GM21619 (cell line): ENCODE data around the gene CDK13.

Source experiments
- ATAC-seq: cut with Tn5 transposase; IDR thresholded peaks from one replicate; pipeline ENCODE4 v1.9.1; 2021; ENCODE audit not compliant: unreplicated experiment

CDK13 gene

DNA sequence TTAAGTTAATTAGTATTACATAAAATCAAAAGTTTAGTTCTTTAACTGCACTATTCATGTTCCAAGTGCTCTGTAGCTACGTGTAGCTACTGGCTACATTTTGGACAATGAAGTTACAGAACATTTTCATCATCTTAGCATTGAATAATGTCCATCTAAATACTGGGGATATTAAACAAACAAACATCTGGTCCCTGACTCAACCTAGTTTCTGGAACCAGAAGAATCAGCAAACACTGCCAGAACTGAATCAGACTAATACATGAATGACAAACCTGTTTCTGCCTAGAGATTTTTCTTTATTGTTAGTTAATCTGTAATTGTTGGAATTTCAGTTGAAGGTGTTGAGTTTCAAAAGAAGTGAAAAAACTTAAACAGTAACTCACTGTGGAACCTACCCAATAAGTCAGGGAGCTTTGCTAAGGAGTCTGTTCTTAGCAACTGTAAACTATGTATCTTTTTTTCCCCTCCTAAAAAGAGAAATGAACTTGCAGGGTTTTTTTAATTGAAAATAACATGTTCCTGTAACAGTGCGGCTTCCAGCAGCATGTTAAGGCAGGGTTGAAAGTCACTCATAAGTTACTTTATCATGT, 58.3 kb downstream of the CDK13 start:
- peak; percentile 45 for ATAC-seq

DNA sequence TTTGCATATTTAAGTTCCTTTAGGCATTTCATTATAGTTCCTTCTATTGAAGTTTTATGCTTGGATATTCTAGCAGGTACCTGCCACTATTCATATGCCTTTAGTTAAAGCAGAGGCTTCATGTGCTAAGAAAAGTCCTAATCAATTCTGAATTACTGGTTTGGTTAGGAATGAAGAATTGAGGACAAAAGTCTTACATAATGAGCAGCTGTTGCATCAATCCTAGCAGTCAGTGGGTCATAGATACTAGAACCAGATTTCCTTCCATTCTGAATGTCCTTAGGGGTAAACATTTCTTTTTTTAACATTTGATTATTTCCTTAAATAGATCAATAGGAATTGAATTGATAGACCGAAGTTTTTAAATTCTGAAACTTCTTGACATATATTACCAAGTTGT, 59.2 kb downstream of the CDK13 start:
- ATAC-seq, result no peak

GRCh38 chr7:40014376-40014775, 64.3 kb downstream of the CDK13 start:
- no peak for ATAC-seq

GRCh38 chr7:40015790-40016296, 65.8 kb downstream of the CDK13 start:
- ATAC-seq, result peak; percentile 93

DNA sequence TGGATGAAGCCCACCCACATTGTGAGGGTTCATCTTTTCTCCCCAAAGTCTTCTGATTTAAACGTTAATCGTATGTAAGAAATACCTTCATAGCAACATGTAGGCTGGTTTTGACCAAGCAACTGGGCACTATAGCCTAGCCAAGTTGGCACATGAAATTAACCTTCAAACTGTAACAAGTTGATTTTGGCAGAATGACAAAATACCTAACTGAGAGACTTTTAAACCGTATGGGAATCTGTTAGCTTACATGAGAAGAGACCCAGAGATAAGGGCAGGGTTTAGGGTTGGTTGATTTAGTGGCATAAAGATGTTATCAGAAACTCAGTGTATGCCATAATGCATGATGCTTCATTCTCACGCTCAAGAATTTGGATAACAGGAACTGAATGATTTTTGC, 69.5 kb downstream of the CDK13 start:
- ATAC-seq, result no peak

DNA sequence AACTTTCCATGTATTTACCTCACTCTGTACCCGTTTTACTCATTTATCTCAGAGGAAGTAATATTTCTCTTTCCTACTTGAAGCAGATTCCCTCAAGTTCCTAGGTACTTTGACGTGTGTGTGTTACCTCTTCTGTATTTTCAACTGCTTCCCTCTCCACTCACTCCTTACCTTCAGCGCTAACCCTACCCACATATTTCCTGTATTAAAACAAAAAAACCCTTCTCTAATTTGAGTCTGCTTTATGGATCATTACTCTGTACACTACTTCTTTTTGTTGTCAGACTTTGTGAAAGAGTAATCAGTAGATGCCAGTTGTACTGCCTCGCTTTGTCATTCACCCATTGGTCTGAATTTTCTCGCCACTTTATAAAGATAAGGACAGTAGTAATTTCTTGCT, 74.0 kb downstream of the CDK13 start:
- no peak for ATAC-seq

GRCh38 chr7:40024841-40025240, 74.8 kb downstream of the CDK13 start:
- no peak for ATAC-seq

DNA sequence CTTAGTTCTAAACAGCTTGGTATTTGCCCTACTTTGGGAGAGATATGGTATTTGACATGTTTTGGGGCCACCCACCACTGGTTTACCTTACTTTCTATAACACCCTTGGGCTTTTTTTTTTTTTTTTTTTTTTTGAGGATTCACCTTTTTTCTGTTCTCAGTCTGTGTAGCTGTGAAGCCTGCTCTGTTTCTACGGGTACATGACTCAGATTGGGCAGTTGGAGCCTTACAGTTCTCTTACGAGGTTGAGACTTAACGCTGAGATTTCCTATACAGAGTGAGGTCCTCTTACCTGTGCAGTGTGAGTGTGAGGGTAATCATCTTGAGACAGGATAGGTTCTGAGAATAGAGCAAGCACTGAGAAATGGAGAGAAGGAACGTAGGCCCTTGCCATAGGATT, 77.5 kb downstream of the CDK13 start:
- ATAC-seq, result no peak

GRCh38 chr7:40033826-40034225, 83.8 kb downstream of the CDK13 start:
- ATAC-seq, result no peak

DNA sequence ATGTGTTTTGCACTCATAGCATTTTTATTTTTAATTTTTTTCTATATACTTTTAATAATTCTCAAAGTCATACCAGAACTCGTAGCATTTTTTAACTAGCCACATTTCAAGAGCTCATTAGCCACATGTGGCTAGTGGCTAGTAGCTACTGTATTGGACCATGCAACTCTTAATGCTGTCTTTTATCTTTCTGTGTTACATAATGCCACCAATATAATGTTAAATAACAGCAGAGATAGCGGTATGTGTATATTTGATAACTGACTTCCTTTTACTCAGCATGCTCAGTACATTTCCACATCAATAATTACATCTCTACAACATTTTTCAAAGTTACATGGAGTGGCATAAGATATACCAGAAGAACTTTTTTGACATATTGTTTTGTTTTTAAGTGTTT, 91.4 kb downstream of the CDK13 start:
- ATAC-seq, result no peak

GRCh38 chr7:40043164-40043563, 93.1 kb downstream of the CDK13 start:
- ATAC-seq, result no peak

GRCh38 chr7:40047661-40048060, 97.6 kb downstream of the CDK13 start:
- ATAC-seq, result no peak

DNA sequence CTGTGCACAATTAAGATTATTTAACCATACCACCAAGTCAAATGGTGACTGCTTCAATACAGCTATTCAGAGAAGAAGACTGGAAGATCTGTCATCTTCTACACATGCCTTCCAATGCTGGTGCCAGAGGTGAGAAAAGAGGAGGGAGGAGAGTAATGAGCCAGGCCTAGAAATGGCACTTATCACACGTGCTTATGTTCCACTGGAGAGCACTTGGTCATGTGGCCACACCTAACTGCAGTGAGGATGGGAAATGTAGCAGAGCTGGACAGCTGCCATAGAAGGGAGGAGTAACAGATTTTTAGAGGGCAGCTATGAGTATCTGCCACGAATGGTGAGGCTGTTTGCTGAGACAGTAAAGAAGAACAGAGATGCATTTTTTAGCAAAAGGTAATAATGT, 107.2 kb downstream of the CDK13 start:
- ATAC-seq, result no peak

GRCh38 chr7:40058026-40058425, 108.0 kb downstream of the CDK13 start:
- no peak for ATAC-seq

GRCh38 chr7:40058636-40059035, 108.6 kb downstream of the CDK13 start:
- no peak for ATAC-seq

DNA sequence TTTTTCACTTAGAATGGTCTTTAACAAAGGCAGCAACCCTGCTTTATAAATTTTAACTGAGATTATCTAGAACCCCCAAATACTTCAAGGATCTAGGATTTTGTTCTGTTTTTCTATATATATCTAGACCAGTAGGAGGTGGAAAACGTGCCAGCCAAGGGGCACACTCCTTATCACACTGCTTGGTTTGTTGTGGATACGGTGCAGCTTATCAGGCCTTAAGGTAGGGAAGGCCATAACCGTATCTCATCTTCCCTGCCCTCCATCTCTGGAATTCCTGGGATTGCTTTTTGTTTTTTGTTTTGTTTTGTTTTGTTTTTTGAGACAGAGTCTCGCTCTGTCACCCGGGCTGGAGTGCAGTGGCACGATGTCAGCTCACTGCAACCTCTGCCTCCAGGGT, 109.0 kb downstream of the CDK13 start:
- ATAC-seq, result no peak

- no peak for ATAC-seq
Observed at GRCh38 chr7:40072268-40072667, 122.2 kb downstream of the CDK13 start.

- no peak for ATAC-seq
Observed at GRCh38 chr7:40073239-40073638, 123.2 kb downstream of the CDK13 start.

- no peak for ATAC-seq
Observed at GRCh38 chr7:40077849-40078248, 127.8 kb downstream of the CDK13 start.

DNA sequence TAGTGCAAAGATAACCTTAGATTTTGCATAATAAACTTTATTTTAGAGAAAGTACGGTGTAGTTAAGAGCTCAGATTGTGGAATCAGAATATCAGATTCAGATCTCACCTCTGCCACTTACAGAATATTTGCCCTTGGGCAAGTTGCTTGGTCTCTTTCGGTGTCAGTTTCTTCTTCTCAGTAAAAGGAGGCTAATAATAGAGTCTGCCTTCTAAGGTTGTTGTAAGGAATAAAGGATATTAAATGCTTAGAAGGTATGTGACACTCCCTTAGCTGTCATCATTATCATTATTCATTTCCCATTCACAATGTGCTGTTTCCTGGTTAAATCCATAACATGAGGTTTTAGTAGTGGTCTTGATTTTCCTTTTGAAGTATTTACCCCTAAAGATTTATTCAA, 142.1 kb downstream of the CDK13 start:
- no peak for ATAC-seq

- ATAC-seq, result no peak
Observed at GRCh38 chr7:40093631-40094350, 143.7 kb downstream of the CDK13 start.

- ATAC-seq, result no peak
Observed at GRCh38 chr7:40095230-40095629, 145.2 kb downstream of the CDK13 start.
